Measurements from ENCODE around the gene HMCN1. TPM values are rescaled to one million over a fixed set of nuclear protein-coding genes. Genes with fewer than 3 reads are reported as not detected.

HMCN1 gene
- total RNA-seq, 1 experiment from 2014 or later, result 0.44 TPM

DNA sequence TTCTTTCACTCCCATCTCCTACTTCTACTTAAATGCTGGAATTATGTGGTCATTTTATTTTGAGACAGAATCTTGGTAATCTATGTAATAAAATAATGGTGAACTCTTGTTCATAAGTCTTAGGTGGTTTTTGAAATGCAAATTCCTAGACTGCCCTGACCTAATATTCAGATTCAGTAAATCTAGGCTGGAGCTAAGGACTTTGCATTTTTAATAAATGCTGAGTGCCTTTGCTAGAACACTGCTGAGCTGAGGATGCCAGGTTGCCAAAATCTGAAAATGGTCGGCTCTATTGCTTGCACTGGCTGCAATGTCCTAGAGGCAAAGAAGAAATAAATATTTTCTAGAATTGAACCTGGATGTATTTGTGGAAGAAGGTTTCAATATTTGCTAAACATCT is 187.4 kb downstream of the HMCN1 start:
- in situ Hi-C loops (cut with HindIII; ENCODE audit: low pct_unique_long_range_greater_than_20kb, low sequenced_read_pairs), result no loop called here
- DNase-seq (ENCODE audit: low read depth), result no peak

DNA sequence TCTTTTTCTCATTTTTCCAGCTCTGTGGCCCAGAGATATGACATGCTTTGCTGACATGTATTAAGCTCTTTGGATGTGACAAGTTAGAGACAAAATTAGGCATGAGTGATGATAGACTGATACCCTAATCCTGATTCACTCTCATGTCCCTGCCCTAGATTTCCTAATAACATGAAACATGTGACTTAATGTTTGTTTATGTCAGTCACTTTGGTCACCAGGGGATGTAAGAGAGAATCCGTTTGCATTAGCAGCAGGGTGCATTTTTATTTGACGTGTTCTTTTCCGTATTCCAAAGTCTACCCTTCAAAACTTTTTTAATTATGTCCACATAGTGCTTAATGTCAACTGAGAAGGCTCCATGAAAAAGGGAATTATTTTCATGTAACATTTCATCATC is 192.4 kb downstream of the HMCN1 start:
- DNase-seq (ENCODE audit: low read depth), result no peak
- in situ Hi-C loops (cut with HindIII; ENCODE audit: low pct_unique_long_range_greater_than_20kb, low sequenced_read_pairs), result no loop called here

DNA sequence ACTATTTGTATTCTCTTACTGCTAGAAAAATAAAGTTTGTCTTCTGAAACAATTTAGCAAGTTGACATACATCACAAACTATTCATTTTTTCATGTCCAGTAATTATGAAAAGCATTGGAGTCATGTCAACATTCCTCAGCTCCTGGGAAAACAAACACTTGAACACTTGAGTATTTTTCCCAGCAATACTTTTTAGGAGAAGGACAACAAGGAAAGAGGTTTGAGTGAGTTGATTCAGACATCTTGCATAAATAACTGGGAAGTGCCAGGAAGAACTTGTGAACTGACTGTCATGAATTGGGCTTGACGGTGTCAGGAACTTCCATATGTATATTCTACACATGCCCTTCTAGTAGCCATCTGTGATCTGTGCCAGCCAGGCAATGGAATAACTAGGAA is 195.6 kb downstream of the HMCN1 start:
- no peak for DNase-seq (ENCODE audit: low read depth)
- in situ Hi-C loops (cut with HindIII; ENCODE audit: low pct_unique_long_range_greater_than_20kb, low sequenced_read_pairs), result no loop called here

DNA sequence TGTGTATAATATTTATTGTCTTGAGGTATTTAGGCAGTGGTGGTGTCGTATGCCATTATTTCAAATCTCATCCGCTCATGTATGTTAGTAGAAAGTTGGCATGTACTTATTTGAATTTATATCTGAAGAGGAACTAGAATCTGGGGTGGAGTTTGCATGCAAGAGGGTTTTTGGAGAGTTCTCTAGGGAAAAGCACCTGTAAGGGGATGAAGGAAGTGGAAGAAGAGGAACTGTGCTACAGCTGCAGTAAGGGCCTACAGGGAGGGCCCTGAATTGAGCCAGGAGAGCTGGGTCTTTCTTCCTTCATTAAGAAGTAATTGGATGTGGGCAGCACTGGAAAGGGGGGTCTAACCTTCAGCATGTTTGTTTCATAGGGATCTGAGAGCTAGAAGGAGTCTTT is 197.2 kb downstream of the HMCN1 start:
- DNase-seq (ENCODE audit: low read depth), result no peak
- in situ Hi-C loops (cut with HindIII; ENCODE audit: low pct_unique_long_range_greater_than_20kb, low sequenced_read_pairs), result no loop called here

DNA sequence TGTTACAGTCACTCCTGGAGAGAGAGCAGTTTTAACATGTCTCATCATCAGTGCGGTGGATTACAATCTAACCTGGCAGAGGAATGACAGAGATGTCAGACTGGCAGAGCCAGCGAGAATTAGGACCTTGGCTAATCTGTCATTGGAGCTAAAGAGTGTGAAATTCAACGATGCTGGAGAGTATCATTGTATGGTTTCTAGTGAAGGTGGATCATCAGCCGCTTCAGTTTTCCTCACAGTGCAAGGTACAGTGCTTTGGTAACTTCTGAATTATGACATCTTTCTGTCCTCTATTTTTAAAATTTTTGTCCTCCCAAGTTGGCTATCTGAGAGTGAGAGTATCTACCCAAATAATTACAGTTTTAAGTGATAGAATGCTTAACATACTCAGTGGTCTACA is 199.4 kb downstream of the HMCN1 start:
- DNase-seq (ENCODE audit: low read depth), result no peak
- in situ Hi-C loops (cut with HindIII; ENCODE audit: low pct_unique_long_range_greater_than_20kb, low sequenced_read_pairs), result no loop called here

DNA sequence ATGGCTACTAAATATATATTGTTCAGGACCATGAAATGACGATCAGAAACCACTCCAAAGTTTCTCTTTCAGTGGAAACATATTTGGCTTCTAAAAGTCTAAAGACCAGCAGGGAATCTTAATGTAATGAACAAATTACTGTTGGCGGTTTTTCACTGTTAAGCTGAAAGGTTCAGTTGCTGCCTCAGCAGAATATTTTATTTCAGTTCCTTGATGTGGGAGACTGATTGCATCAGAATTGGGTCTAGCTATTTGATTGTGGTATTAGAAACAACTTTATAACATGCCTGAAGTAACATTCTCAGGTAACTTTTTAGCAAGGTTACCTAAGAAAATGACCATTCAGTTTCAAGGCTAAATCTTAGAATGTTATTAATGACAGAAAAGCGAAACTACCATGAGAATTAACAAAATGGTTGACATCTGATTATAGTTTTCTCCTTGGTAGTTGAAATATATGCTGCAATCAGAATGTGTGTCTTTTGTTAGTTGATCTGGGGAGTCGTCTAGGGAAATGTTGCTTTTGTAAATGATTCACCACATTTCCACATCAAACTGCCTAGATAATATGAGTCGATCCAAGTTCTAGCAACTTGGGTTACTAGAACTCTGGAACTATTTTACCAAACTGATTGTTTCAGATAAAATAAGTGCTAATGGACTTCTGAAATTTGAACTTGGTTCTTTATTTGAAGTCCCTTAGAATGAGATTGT is 200.4 kb downstream of the HMCN1 start:
- no peak for DNase-seq (ENCODE audit: low read depth)
- in situ Hi-C loops (cut with HindIII; ENCODE audit: low pct_unique_long_range_greater_than_20kb, low sequenced_read_pairs), result no loop called here

DNA sequence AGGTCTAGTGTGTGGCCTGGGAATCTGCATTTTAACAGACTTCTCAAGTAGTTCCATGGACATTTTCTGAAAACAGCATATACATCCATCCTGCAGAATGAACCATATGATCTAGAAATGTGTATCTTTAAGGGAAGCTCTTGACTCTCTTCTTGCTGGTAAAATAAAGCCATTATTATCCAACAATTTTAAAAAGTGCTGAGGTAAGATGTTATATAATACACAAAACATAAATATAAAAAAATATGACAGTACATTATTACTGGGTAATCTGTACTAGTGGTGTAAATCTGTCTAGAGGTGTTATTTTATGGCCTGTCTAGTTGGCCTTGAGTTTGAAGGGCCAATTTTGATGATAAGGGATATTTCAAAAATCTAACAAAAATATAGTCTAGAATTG is 201.2 kb downstream of the HMCN1 start:
- in situ Hi-C loops (cut with HindIII; ENCODE audit: low pct_unique_long_range_greater_than_20kb, low sequenced_read_pairs), result no loop called here
- no peak for DNase-seq (ENCODE audit: low read depth)

DNA sequence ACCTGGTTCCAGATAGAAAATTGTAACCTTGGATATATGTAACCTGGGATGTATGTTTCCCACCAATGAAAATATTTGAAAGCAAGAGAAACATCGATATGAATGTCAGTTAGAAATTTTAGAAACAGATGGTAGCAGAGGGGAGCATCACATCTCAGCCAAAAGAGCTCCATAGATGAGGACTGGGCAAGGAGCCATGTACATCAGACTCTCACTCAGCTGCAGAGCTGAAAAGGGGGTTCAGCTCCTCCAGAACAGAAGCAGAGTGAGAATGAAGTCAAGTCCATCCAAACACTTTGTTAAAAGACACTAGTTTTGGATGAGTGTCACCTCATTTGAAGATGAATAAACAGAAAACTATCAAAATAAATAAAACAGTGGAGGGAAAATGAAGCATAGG is 202.4 kb downstream of the HMCN1 start:
- in situ Hi-C loops (cut with HindIII; ENCODE audit: low pct_unique_long_range_greater_than_20kb, low sequenced_read_pairs), result no loop called here
- DNase-seq (ENCODE audit: low read depth), result no peak

DNA sequence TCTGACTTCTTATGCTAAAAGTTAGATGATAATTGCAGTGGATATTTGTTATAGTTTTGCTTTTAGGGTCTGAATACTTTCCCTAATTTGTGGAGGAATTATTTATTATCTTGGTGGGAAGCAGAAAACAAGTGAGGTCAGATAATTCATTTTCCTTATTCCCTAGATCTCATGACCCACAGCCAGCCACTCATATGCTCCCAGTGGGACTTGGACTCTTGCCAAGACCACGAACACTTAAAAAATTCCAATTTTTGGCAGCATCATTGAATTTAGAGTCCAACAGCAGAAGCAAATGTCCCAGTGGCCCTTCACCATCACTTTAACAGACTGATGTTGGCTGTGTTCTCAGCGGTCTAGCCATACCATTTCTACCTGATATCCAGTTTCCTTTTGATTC is 204.2 kb downstream of the HMCN1 start:
- in situ Hi-C loops (cut with HindIII; ENCODE audit: low pct_unique_long_range_greater_than_20kb, low sequenced_read_pairs), result no loop called here
- DNase-seq (ENCODE audit: low read depth), result no peak

DNA sequence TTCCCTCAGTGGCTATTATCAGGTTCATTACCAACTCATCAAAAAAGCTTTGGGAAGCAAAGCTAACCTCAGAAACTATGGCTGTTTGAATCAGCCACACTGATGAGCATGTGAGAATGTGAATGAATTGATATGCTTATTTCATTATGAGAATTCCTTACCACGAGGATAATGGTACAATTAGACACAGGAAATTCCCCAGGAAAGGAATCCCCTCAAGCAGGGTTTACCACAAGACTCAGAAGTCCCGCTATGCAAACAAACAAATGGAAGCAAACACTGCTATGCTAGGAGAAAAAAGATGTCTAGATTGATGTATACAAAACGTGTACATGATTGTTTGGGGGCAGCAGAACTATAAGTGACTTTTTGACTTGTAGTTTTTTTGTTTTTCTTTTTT is 205.0 kb downstream of the HMCN1 start:
- DNase-seq (ENCODE audit: low read depth), result no peak
- in situ Hi-C loops (cut with HindIII; ENCODE audit: low pct_unique_long_range_greater_than_20kb, low sequenced_read_pairs), result no loop called here

DNA sequence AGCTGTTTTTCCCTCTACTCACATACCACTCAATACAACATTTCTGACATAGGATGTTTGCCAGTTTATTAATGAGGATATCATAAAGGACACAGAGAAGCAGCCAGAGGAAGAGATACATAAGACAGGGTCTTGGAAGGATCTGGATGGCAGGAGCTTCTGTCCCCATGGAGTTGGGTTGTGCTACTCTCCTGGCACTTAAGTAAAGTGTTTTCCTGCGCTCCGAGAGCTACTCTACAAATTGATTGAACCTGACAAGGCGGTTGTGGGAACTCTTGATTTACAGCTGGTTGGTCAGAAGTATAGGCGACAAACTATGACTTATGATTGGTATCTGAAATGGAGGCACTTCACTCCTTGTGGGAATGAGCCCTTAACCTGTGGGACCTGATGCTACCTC is 208.8 kb downstream of the HMCN1 start:
- in situ Hi-C loops (cut with HindIII; ENCODE audit: low pct_unique_long_range_greater_than_20kb, low sequenced_read_pairs), result no loop called here
- DNase-seq (ENCODE audit: low read depth), result no peak

DNA sequence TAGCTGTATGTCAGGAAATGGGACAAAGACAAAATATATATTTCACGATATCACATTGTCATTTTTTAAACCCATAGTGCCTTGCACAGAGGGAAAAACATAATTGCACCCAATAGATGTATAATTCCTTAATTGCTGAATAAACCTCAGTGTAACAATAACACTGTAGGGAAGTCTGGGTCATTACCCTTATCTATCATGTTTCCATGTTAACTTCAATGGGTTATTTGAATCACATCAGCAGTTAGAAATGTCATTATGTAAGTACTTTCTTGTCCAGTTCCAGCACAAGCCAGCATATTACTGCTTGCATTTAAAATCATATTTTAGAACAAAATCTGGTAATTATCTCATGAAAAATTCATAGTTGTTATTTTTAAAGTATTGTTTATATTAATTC is 222.7 kb downstream of the HMCN1 start:
- in situ Hi-C loops (cut with HindIII; ENCODE audit: low pct_unique_long_range_greater_than_20kb, low sequenced_read_pairs), result no loop called here

DNA sequence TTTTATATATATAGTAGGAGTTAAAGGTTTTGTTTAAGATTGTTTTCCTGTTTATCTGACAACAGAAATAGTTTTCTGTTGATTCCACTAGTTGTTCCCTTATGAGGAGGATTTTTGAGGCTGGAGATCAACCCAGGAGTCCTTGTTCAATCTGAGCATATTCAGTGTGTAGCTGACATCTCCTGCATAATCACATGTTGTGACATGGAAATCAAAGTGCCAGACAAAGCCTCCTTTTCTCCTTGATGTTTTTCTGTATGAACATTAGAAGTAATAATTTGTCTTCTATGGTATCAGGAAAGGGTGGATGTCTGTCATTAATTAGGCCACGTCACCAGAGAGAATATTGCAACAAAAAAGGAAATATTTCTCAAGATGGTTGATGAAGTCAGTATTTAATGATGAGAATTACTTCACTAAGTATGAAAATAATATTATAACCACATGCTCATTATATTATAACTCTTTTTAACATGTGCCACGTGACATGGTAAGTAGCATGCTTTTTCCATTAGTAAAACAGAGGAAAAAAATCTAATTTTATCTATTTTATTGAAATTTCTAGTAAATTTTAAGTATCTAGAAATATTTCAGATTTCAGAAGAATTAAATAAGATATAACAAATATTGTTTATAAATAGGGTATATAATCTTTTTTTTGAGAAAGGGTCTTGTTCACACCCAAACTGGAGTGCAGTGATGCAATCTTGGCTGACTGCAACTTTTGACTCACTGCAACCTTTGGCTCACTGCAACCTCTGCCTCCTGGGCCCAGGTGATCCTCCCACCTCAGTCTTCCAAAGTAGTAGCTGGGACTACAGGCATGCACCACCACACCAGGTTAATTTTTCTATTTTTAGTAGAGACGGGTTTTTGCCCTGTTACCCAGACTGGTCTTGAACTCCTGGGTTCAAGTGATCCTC is 223.5 kb downstream of the HMCN1 start:
- DNase-seq (ENCODE audit: low read depth), result no peak
- in situ Hi-C loops (cut with HindIII; ENCODE audit: low pct_unique_long_range_greater_than_20kb, low sequenced_read_pairs), result no loop called here

More for the DNA sequence above, 222.7 kb downstream of the HMCN1 start:
- DNase-seq (ENCODE audit: low read depth), result no peak

DNA sequence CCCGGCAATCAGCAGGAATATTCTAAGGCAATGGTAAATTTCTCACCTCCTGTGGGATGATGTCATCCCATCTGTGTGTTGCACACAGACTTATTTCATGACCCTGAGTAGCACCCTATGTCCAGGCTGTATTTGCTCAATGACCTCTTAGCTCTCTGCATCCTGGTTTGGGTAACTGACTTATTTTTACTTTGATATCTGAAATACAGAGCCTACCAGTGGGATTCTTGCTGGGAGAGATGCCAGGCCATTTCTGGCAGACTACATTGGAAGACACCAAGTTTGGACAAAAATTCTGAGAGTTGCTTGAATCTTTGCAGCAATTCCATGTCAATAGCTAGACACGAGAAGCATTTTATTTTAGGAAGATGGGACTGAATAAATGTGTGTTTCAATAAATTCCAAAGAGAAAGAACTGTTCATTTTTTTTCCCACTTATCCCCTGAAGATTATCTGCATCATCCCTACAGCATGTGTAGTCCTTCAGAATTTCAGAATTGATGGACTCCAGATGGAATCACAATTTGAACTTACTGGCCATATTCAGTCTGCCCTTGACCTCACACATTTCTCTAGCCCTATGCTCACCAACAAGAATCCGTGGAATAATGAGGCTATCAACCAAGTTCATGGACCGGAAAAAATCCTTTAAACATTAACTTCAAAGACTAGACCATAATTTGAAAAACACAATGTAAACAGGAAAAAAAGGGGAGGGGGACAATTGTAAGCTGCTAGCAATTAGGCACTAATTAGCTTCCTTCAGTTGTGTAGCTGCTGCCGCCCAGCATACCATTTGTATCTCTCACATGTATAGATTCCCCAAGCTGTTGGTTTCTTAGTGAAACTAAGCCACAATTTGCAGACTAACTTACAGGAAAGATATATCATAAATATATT is 226.5 kb downstream of the HMCN1 start:
- peak; percentile 57 for DNase-seq (ENCODE audit: low read depth)
- in situ Hi-C loops (cut with HindIII; ENCODE audit: low pct_unique_long_range_greater_than_20kb, low sequenced_read_pairs), result no loop called here

DNA sequence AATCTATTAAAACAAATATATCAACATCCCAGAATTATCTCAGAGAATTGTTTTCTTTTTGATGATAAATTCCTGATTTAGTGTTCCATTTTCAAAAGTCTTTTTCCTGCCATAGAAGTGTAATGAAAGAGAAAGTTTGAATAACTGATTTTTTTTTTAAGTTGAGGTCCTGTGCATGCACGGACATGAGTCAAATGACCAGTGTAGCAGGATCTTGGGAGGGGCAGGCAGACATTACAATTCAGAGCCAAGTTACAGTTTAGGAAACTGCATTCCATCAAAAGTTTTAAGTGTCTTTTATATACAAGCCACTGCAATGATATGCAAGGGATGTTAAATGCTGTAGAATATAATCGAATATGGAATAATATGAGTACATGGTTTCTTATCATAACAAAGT is 227.5 kb downstream of the HMCN1 start:
- no peak for DNase-seq (ENCODE audit: low read depth)
- in situ Hi-C loops (cut with HindIII; ENCODE audit: low pct_unique_long_range_greater_than_20kb, low sequenced_read_pairs), result no loop called here

DNA sequence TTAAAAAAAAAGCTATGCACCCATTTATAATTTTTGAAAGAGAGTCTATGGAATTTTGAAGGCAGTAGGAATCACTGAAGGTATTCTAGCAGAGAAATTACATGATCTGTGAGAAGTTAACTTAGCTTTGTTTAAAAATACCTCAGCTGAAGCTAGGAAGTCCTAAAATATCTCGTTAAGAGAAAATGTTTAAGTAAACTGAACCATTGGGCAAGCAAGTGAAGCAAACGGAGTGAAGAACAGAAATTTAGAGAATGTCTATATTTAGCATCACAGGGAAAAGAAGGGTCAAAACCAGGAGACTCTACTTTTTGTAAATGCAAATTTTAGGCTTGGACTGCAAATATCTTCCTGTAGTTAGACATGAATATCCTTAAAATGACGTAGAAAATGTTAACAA is 230.8 kb downstream of the HMCN1 start:
- DNase-seq (ENCODE audit: low read depth), result no peak
- in situ Hi-C loops (cut with HindIII; ENCODE audit: low pct_unique_long_range_greater_than_20kb, low sequenced_read_pairs), result no loop called here

DNA sequence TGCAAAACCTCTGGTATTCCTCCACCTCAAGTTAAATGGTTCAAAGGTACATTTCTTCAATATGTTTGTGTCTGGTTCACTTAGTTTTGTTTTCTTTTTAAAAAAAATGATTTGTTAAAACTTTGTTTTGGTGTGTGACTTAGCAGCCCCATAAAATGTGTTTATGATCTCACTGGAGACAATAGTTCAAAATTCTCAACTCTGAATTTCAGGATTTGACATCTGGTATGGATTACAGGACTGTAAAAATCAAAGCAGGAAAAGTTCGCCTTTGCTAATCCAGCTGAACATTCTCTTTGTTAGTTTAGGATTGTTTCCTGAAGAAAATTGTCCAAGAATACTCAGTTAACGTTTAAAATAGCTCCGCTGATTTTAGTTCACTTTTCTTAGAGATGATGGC is 231.7 kb downstream of the HMCN1 start:
- DNase-seq (ENCODE audit: low read depth), result no peak
- in situ Hi-C loops (cut with HindIII; ENCODE audit: low pct_unique_long_range_greater_than_20kb, low sequenced_read_pairs), result no loop called here

DNA sequence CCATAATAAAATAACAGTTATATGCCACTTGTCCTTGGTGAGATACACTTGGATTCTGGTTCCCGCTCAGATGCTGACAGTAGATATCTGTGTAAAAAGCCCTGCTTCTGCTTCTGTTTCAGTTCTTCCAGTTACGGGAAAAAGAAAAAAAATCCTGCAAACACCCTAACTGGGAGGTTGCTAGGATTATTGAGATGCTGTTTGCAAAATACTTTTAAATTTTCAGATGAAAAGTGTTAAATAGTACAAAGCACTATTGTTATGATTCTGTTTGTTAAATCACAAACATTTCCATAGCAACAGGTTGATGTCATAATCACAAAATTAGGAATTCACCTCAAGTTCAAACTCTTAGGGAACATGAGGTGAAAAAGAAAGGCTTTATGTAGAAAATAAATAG is 232.3 kb downstream of the HMCN1 start:
- no peak for DNase-seq (ENCODE audit: low read depth)
- in situ Hi-C loops (cut with HindIII; ENCODE audit: low pct_unique_long_range_greater_than_20kb, low sequenced_read_pairs), result no loop called here

DNA sequence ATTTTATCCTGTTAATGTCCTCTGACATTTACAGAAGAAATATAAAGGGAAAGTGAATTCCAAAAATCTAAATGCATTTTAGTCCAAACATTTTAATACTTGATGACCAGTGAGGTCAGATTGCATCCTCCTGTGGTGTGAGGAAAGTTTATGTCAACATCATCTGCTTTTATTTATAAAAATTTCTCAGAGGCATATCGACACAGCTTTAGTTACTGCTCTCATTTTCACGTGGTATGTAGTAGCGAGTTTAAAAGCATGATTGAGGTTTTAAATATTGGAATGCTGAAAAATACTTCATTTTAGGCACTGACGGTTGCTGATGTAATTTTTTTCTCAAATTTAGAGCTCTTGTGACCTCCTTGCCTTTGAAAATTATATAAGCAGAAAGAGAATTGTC is 234.8 kb downstream of the HMCN1 start:
- in situ Hi-C loops (cut with HindIII; ENCODE audit: low pct_unique_long_range_greater_than_20kb, low sequenced_read_pairs), result no loop called here
- no peak for DNase-seq (ENCODE audit: low read depth)

Measured in Caki2 (cell line).